Aorta (tissue), 5 donors: ENCODE data around the gene ATP10A. TPM values are rescaled to one million over a fixed set of nuclear protein-coding genes. Genes with fewer than 3 reads are reported as not detected.

Experiments
- ATAC-seq: fragments of 200-7000 bp; cut with Tn5 transposase; one replicate; pipeline ENCODE4 v1.9.1; 2022; ENCODE audit warnings: moderate library complexity; ENCODE audit not compliant: low FRiP score
- DNase-seq, 2 donors: peaks; one replicate each; pipeline ENCODE4 v3.0.0-alpha.2; 2020
- H3K27ac ChIP-seq, 2 donors: one replicate each; pipeline ENCODE4 v1.5.1; 2013; ENCODE audit warnings: low read length in 2 of 2, mild to moderate bottlenecking in 2 of 2, moderate library complexity in 2 of 2, control low read depth in 1 of 2, inconsistent platforms in 1 of 2, low read depth in 1 of 2
- H3K27me3 ChIP-seq, 2 donors: one replicate each; pipeline ENCODE4 v1.6.1; 2013; ENCODE audit warnings: control low read depth in 1 of 2, low read length in 1 of 2, mild to moderate bottlenecking in 1 of 2, moderate library complexity in 1 of 2; ENCODE audit not compliant: insufficient read depth in 2 of 2, control insufficient read depth in 1 of 2
- H3K36me3 ChIP-seq, 2 donors: one replicate each; pipeline ENCODE4 v1.6.1; 2013; ENCODE audit warnings: control low read depth in 1 of 2, low read length in 1 of 2, mild to moderate bottlenecking in 1 of 2; ENCODE audit not compliant: insufficient read depth in 2 of 2, control insufficient read depth in 1 of 2
- H3K4me1 ChIP-seq, 2 donors: one replicate each; pipeline ENCODE4 v1.6.1; 2013; ENCODE audit warnings: low read length in 2 of 2, control low read depth in 1 of 2, mild to moderate bottlenecking in 1 of 2, moderate library complexity in 1 of 2; ENCODE audit not compliant: insufficient read depth in 2 of 2, control insufficient read depth in 1 of 2
- H3K4me3 ChIP-seq, 2 donors: one replicate each; pipeline ENCODE4 v1.5.1; 2013; ENCODE audit warnings: low read length in 2 of 2, control low read depth in 1 of 2, mild to moderate bottlenecking in 1 of 2
- H3K9me3 ChIP-seq: one replicate; pipeline ENCODE4 v1.6.1; 2013; ENCODE audit warnings: mild to moderate bottlenecking, low read length; ENCODE audit not compliant: control insufficient read depth
- WGBS, 2 donors: extraction: QIAGEN DNeasy Blood & Tissue Kit; methylation state at CpG; one replicate each; pipeline ENCODE4 v1.1.7; 2013; 5-methylcytosine and 5-hydroxymethylcytosine counted together
- intact Hi-C, 2 donors: fragments of 100-400 bp; cut with DNase I; formaldehyde crosslinking; loops; one replicate each; pipeline versions ENCODE4 v1.14.2 to v1.15.0; 2022
- polyA plus RNA-seq, 2 donors: library from polyadenylated mRNA; stranded (reverse); fragments of 200-250 nt; gene quantifications; one replicate each; pipeline ENCODE4 v1.2.3, GENCODE V29; 2013
- total RNA-seq, 2 donors: library from RNA; stranded (reverse); fragmentation: NEBNext Ultra II Directional; extraction: Animal tissue kit (Norgen Biotek cat#: 25700); gene quantifications; one replicate each; pipeline ENCODE4 v1.2.1, GENCODE V29; 2021
- donor health status: healthy with polysubstance abuse.
- donor health status: Bipolar disorder and iron deficiency.
- donor health status: DM: no; HTN: no; CAD: no.
- donor health status: DM: no; HTN: no; CAD: no.
- donor health status: DM: yes; HTN: yes; CAD: no.

ATP10A gene
- total and polyA plus RNA-seq, 4 donors = 3.6 to 55.0 (median 22.2) TPM

GRCh38 chr15:25876231-25877140 lies 13.4 kb upstream of the ATP10A start:
- no peak for DNase-seq
- ATAC-seq = no peak
- Histone ChIP-seq H3K4me1 (no peaks in the 10 kb centered on the region), H3K27ac (no peak overlapping the region), H3K9me3 (no peaks in the 10 kb centered on the region), H3K27me3 (no peaks in the 10 kb centered on the region), H3K4me3 (no peak overlapping the region), H3K36me3 (no peaks in the 10 kb centered on the region)
- WGBS, 2 donors = 81 to 84% methylated on average over 18 of the region's 18 CpGs
- intact Hi-C loops = no loop called here

GRCh38 chr15:25875566-25875965 lies 12.4 kb upstream of the ATP10A start:
- Histone ChIP-seq H3K4me3 (no peak overlapping the region), H3K27ac (no peak overlapping the region)

DNA sequence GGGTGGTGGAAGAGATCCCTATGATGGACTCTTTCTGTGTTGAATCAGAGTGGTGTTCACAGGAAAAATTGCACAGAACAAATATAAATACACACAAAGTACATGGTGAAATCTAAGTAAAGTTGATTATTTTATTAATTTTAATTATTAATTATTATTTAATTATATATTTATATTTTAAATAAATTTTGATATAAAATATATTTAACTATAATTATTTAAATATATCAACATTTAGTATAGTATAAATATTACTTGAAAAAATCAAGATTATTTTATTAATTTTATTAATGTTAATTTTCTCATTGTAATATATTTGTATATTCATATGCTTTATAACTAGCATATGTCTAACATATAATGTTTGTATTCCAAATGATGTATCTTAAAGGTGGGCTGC lies 11.3 kb upstream of the ATP10A start:
- Histone ChIP-seq H3K9me3 (no peaks in the 10 kb centered on the region), H3K4me3 (no peak overlapping the region), H3K27me3 (no peaks in the 10 kb centered on the region), H3K36me3 (no peaks in the 10 kb centered on the region), H3K27ac (no peak overlapping the region), H3K4me1 (no peaks in the 10 kb centered on the region)
- intact Hi-C loops = no loop called here
- ATAC-seq (no peak), DNase-seq (no peak)

More at GRCh38 chr15:25875566-25875965, 12.4 kb upstream of the ATP10A start:
- Histone ChIP-seq H3K9me3 (no peaks in the 10 kb centered on the region), H3K27me3 (no peaks in the 10 kb centered on the region), H3K36me3 (no peaks in the 10 kb centered on the region), H3K4me1 (no peaks in the 10 kb centered on the region)
- no peak for ATAC-seq
- no peak for DNase-seq
- intact Hi-C loops = no loop called here
- 88 to 94% methylated on average over 7 of the region's 7 CpGs for WGBS, 2 donors

GRCh38 chr15:25871403-25871802 lies 8.3 kb upstream of the ATP10A start:
- Histone ChIP-seq H3K27ac (no peak overlapping the region), H3K36me3 (no peaks in the 10 kb centered on the region), H3K4me1 (no peaks in the 10 kb centered on the region), H3K9me3 (no peaks in the 10 kb centered on the region), H3K27me3 (no peaks in the 10 kb centered on the region), H3K4me3 (no peak overlapping the region)
- intact Hi-C loops = no loop called here
- no peak for DNase-seq
- no peak for ATAC-seq

GRCh38 chr15:25870938-25871337 lies 7.8 kb upstream of the ATP10A start:
- 96 to 98% methylated on average over 2 of the region's 2 CpGs for WGBS, 2 donors
- no peak overlapping the region for H3K4me3 ChIP-seq
- H3K27me3 ChIP-seq = no peaks in the 10 kb centered on the region
- H3K27ac ChIP-seq = no peak overlapping the region
- ATAC-seq = no peak
- no peak for DNase-seq
- H3K4me1 ChIP-seq = no peaks in the 10 kb centered on the region
- intact Hi-C loops = no loop called here
- H3K36me3 ChIP-seq = no peaks in the 10 kb centered on the region
- H3K9me3 ChIP-seq = no peaks in the 10 kb centered on the region

- Histone ChIP-seq H3K9me3 (no peaks in the 10 kb centered on the region), H3K4me3 (no peak overlapping the region), H3K36me3 (no peaks in the 10 kb centered on the region), H3K27ac (no peak overlapping the region), H3K27me3 (no peaks in the 10 kb centered on the region), H3K4me1 (no peaks in the 10 kb centered on the region)
- 77 to 84% methylated on average over 8 of the region's 8 CpGs for WGBS, 2 donors
- intact Hi-C loops = loop anchor here in 1 of 2 donors (10.0 kb wide), 1 partner anchor 365 kb away; no protein-coding TSS in a partner anchor
- DNase-seq (no peak), ATAC-seq (no peak)
These were observed 6.6 kb upstream of the ATP10A start for GRCh38 chr15:25869701-25870100.

GRCh38 chr15:25866874-25867273 lies 3.7 kb upstream of the ATP10A start:
- WGBS, 2 donors = 97 to 98% methylated on average over 7 of the region's 7 CpGs
- H3K9me3 ChIP-seq = no peaks in the 10 kb centered on the region
- ATAC-seq (no peak), DNase-seq (no peak)
- no peaks in the 10 kb centered on the region for H3K36me3 ChIP-seq
- no peak overlapping the region for H3K27ac ChIP-seq
- H3K4me1 ChIP-seq = no peaks in the 10 kb centered on the region
- no peak overlapping the region for H3K4me3 ChIP-seq
- H3K27me3 ChIP-seq = no peaks in the 10 kb centered on the region
- intact Hi-C loops = loop anchor here in 1 of 2 donors (10.0 kb wide), 1 partner anchor 362 kb away; no protein-coding TSS in a partner anchor

DNA sequence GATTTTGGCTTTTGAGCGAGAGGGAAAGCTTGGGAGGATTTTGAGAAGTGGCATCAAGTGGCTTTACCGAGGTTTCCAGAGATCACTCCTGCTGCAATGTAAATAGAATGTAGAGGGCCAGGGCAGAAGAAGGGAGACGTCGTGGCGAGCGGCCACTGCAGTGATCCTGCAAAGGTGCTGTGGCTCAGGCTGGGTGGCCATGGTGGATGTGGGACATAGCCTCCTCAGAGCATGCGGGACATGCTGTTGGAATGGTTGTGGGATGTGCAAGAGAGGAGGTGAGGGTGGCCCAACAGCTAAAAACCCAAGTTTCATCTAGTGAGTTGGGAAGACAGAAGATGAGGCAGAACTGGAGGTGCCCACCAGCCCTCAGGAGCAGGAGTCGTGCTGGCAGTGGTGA lies 3.1 kb upstream of the ATP10A start:
- DNase-seq (no peak), ATAC-seq (no peak)
- H3K27ac ChIP-seq = no peak overlapping the region
- no peaks in the 10 kb centered on the region for H3K9me3 ChIP-seq
- WGBS, 2 donors = 98% methylated on average over 8 of the region's 8 CpGs
- H3K36me3 ChIP-seq = no peaks in the 10 kb centered on the region
- intact Hi-C loops = loop anchor here in 1 of 2 donors (10.0 kb wide), 1 partner anchor 361 kb away; no protein-coding TSS in a partner anchor
- H3K4me1 ChIP-seq = no peaks in the 10 kb centered on the region
- H3K4me3 ChIP-seq = no peak overlapping the region
- no peaks in the 10 kb centered on the region for H3K27me3 ChIP-seq

DNA sequence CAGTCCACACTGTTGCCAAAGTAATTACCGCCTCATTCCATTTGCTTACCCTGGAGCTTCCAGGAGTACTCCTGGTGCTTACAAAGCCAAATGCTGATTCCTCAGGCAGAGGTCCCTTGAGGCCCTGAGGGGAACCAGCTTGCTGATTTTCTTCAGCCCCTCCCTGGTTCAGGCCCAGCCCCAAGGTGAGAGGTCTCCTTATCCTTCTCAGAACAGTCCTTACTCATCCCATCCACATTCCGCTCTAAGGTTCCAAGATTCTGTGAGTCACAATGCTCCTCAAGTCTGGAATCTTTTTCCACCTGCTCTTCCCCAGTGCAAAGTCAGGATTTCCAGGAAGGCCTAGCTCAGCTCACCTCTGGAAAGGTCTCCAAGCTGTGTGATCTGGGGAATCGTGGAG lies 1.8 kb upstream of the ATP10A start:
- H3K27me3 ChIP-seq = no peaks in the 10 kb centered on the region
- H3K9me3 ChIP-seq = no peaks in the 10 kb centered on the region
- intact Hi-C loops = loop anchor here (5.0 to 10.0 kb wide), 8 partner anchors 38 to 360 kb away; no protein-coding TSS in a partner anchor
- no peaks in the 10 kb centered on the region for H3K4me1 ChIP-seq
- ATAC-seq (no peak), DNase-seq (no peak)
- H3K36me3 ChIP-seq = no peaks in the 10 kb centered on the region
- WGBS, 2 donors = 96 to 98% methylated on average over 3 of the region's 3 CpGs
- no peak overlapping the region for H3K27ac ChIP-seq
- no peak overlapping the region for H3K4me3 ChIP-seq
